Measurements from ENCODE around the gene ZNF189. TPM values are rescaled to one million over a fixed set of nuclear protein-coding genes. Genes with fewer than 3 reads are reported as not detected.

Gene ZNF189
- total RNA-seq, 1 donor from 2014 or later, result 30.1 TPM

GRCh38 chr9:101354143-101354764 lies 44.4 kb upstream of the ZNF189 start:
- no peaks in the 10 kb centered on the region for H3K4me1 Mint-ChIP-seq (ENCODE audit: low read depth, unreplicated experiment)
- H3K27me3 Mint-ChIP-seq (ENCODE audit: unreplicated experiment), result no peaks in the 10 kb centered on the region
- no peaks in the 10 kb centered on the region for H3K9me3 Mint-ChIP-seq (ENCODE audit: unreplicated experiment)
- H3K36me3 Mint-ChIP-seq (ENCODE audit: unreplicated experiment), result peaks cover 5% of the 10 kb centered on the region
- no peak overlapping the region for H3K27ac Mint-ChIP-seq (ENCODE audit: unreplicated experiment)
- no peak for DNase-seq
- H3K4me3 Mint-ChIP-seq (ENCODE audit: unreplicated experiment), result no peak overlapping the region
- TF ChIP-seq CTCF (IDR thresholded peaks at IDR 0.05; ENCODE audit: partially characterized antibody, unreplicated experiment), result no peak

GRCh38 chr9:101354765-101355708 lies 43.6 kb upstream of the ZNF189 start:
- peaks cover 5% of the 10 kb centered on the region for H3K36me3 Mint-ChIP-seq (ENCODE audit: unreplicated experiment)
- no peak for TF ChIP-seq CTCF (IDR thresholded peaks at IDR 0.05; ENCODE audit: partially characterized antibody, unreplicated experiment)
- no peak for DNase-seq
- H3K4me3 Mint-ChIP-seq (ENCODE audit: unreplicated experiment), result no peak overlapping the region
- no peak overlapping the region for H3K27ac Mint-ChIP-seq (ENCODE audit: unreplicated experiment)
- no peaks in the 10 kb centered on the region for H3K27me3 Mint-ChIP-seq (ENCODE audit: unreplicated experiment)
- H3K9me3 Mint-ChIP-seq (ENCODE audit: unreplicated experiment), result no peaks in the 10 kb centered on the region
- no peaks in the 10 kb centered on the region for H3K4me1 Mint-ChIP-seq (ENCODE audit: low read depth, unreplicated experiment)

GRCh38 chr9:101356619-101357018 lies 42.0 kb upstream of the ZNF189 start:
- TF ChIP-seq CTCF (IDR thresholded peaks at IDR 0.05; ENCODE audit: partially characterized antibody, unreplicated experiment), result no peak
- H3K27me3 Mint-ChIP-seq (ENCODE audit: unreplicated experiment), result no peaks in the 10 kb centered on the region
- H3K4me3 Mint-ChIP-seq (ENCODE audit: unreplicated experiment), result no peak overlapping the region
- H3K27ac Mint-ChIP-seq (ENCODE audit: unreplicated experiment), result no peak overlapping the region
- DNase-seq, result no peak
- H3K9me3 Mint-ChIP-seq (ENCODE audit: unreplicated experiment), result no peaks in the 10 kb centered on the region
- H3K4me1 Mint-ChIP-seq (ENCODE audit: low read depth, unreplicated experiment), result no peaks in the 10 kb centered on the region
- H3K36me3 Mint-ChIP-seq (ENCODE audit: unreplicated experiment), result peaks cover 5% of the 10 kb centered on the region

- H3K9me3 Mint-ChIP-seq (ENCODE audit: unreplicated experiment), result no peaks in the 10 kb centered on the region
- no peak for DNase-seq
- H3K27ac Mint-ChIP-seq (ENCODE audit: unreplicated experiment), result no peak overlapping the region
- H3K4me1 Mint-ChIP-seq (ENCODE audit: low read depth, unreplicated experiment), result no peaks in the 10 kb centered on the region
- H3K4me3 Mint-ChIP-seq (ENCODE audit: unreplicated experiment), result no peak overlapping the region
- no peaks in the 10 kb centered on the region for H3K27me3 Mint-ChIP-seq (ENCODE audit: unreplicated experiment)
- H3K36me3 Mint-ChIP-seq (ENCODE audit: unreplicated experiment), result peaks cover 5% of the 10 kb centered on the region
- no peak for TF ChIP-seq CTCF (IDR thresholded peaks at IDR 0.05; ENCODE audit: partially characterized antibody, unreplicated experiment)
Observed at GRCh38 chr9:101359679-101360078, 39.0 kb upstream of the ZNF189 start.

GRCh38 chr9:101360647-101361046 lies 38.0 kb upstream of the ZNF189 start:
- Mint-ChIP-seq H3K27me3 (ENCODE audit: unreplicated experiment) (no peaks in the 10 kb centered on the region), H3K4me1 (ENCODE audit: low read depth, unreplicated experiment) (no peaks in the 10 kb centered on the region), H3K4me3 (ENCODE audit: unreplicated experiment) (no peak overlapping the region), H3K36me3 (ENCODE audit: unreplicated experiment) (peaks cover 5% of the 10 kb centered on the region), H3K9me3 (ENCODE audit: unreplicated experiment) (no peaks in the 10 kb centered on the region), H3K27ac (ENCODE audit: unreplicated experiment) (no peak overlapping the region)
- TF ChIP-seq CTCF (IDR thresholded peaks at IDR 0.05; ENCODE audit: partially characterized antibody, unreplicated experiment), result no peak
- DNase-seq, result no peak
